ENCODE measurements around the gene TBC1D22A. TPM values are rescaled to one million over a fixed set of nuclear protein-coding genes. Genes with fewer than 3 reads are reported as not detected.

Gene TBC1D22A
- total RNA-seq, 1 donor from 2014 or later: 23.2 TPM

DNA sequence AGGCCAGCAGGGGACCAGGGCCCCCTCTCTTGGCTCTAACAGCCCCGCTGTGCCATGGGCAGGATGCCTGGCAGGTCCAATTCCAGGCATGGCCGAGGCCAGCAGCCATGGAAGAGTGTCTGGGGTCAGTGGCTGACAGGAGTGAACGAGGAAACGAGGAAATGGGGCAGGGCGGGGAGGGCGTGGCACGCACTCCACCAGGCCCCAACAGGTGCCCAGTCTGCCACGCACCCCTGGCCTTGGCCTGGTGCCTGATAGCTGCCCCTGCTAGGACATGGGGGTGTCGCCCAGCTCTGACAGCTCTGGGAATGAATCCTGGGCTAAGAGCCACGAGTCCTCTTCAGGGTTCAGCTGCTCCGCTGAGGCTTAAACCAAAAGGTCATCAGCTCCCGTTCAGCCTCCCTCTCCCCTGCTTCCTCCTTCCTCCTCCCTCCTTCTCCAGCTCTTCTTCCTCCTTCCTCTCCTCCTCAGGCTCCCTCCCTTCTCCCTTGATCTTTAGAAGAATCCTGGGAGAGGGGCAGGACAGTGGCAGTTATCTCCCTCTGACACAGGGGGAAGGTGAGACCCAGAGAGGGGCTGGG lies 11.5 kb upstream of the TBC1D22A start:
- TF ChIP-seq, protein P1, sequence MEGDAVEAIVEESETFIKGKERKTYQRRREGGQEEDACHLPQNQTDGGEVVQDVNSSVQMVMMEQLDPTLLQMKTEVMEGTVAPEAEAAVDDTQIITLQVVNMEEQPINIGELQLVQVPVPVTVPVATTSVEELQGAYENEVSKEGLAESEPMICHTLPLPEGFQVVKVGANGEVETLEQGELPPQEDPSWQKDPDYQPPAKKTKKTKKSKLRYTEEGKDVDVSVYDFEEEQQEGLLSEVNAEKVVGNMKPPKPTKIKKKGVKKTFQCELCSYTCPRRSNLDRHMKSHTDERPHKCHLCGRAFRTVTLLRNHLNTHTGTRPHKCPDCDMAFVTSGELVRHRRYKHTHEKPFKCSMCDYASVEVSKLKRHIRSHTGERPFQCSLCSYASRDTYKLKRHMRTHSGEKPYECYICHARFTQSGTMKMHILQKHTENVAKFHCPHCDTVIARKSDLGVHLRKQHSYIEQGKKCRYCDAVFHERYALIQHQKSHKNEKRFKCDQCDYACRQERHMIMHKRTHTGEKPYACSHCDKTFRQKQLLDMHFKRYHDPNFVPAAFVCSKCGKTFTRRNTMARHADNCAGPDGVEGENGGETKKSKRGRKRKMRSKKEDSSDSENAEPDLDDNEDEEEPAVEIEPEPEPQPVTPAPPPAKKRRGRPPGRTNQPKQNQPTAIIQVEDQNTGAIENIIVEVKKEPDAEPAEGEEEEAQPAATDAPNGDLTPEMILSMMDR (IDR thresholded peaks at IDR 0.05; ENCODE audit: unreplicated experiment): no peak
- no peak for DNase-seq (ENCODE audit: low spot score, unreplicated experiment)
- Mint-ChIP-seq H3K36me3 (ENCODE audit: insufficient read depth) (no peaks in the 10 kb centered on the region), H3K4me3 (ENCODE audit: low read depth) (no peak overlapping the region), H3K9me3 (ENCODE audit: low read depth) (no peaks in the 10 kb centered on the region), H3K27me3 (peaks cover 38% of the 10 kb centered on the region), H3K27ac (no peak overlapping the region), H3K4me1 (ENCODE audit: low read depth) (no peaks in the 10 kb centered on the region)

DNA sequence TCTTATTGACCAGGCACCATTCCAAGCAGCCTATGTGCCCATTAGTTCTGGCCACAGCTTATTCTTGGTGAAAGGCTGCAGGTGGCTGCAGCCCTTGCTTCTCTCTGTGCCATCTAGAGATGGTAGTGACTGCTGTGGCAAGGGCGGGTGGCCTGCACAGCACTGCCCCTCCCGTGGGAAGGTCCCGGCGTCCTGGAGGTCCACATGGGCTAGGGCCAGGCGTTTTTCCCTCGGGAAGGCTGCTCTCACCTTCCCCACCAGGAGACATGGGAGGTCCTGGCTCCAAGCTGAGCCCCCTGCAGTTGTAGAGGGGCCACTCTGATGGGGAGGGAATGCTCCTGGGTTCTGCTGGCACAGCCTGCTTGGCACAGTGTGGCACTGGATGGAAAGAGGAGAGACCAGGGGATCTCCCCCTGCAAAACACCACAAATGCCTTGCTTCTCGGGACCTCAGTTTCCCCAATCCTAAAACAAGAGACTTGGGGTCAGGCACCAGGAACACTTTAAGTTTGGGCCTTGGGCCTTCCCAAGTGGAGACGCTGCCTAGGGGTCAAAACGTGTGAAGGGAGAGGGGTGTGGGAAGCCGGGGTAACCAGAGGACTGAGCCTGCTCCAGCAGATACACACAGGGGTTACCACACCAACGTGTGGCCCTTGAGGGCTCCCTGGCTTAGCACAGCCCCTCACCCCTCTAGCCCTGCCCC lies 10.0 kb upstream of the TBC1D22A start:
- Mint-ChIP-seq H3K36me3 (ENCODE audit: insufficient read depth) (peaks cover 6% of the 10 kb centered on the region), H3K4me1 (ENCODE audit: low read depth) (no peaks in the 10 kb centered on the region), H3K27ac (no peak overlapping the region)

DNA sequence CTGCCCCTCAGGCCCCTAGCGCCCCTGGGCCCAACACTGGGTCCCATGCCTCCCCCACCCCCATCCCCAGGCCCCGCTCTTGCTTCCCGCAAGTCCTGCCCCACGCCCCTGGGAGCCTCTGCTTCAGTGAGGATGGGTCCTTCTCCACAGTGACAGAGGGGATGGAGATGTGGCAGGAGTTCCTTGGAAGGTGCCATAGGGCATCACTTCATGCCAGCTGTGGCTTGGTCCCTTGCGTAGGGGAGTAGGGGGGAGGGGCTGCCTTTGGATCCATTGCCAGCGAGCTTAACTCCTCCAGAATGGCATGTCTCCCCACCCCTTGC lies 9.5 kb upstream of the TBC1D22A start:
- Mint-ChIP-seq H3K27ac (no peak overlapping the region), H3K4me1 (ENCODE audit: low read depth) (no peaks in the 10 kb centered on the region), H3K9me3 (ENCODE audit: low read depth) (peaks cover 6% of the 10 kb centered on the region), H3K36me3 (ENCODE audit: insufficient read depth) (peaks cover 6% of the 10 kb centered on the region), H3K4me3 (ENCODE audit: low read depth) (no peak overlapping the region), H3K27me3 (peaks cover 19% of the 10 kb centered on the region)
- DNase-seq (ENCODE audit: low spot score, unreplicated experiment): no peak
- TF ChIP-seq, protein P1 (IDR thresholded peaks at IDR 0.05; ENCODE audit: unreplicated experiment): no peak

More for the DNA sequence above, 10.0 kb upstream of the TBC1D22A start:
- Mint-ChIP-seq H3K9me3 (ENCODE audit: low read depth) (peaks cover 6% of the 10 kb centered on the region), H3K4me3 (ENCODE audit: low read depth) (no peak overlapping the region), H3K27me3 (peaks cover 23% of the 10 kb centered on the region)
- TF ChIP-seq, protein P1 (IDR thresholded peaks at IDR 0.05; ENCODE audit: unreplicated experiment): no peak
- DNase-seq (ENCODE audit: low spot score, unreplicated experiment): no peak

DNA sequence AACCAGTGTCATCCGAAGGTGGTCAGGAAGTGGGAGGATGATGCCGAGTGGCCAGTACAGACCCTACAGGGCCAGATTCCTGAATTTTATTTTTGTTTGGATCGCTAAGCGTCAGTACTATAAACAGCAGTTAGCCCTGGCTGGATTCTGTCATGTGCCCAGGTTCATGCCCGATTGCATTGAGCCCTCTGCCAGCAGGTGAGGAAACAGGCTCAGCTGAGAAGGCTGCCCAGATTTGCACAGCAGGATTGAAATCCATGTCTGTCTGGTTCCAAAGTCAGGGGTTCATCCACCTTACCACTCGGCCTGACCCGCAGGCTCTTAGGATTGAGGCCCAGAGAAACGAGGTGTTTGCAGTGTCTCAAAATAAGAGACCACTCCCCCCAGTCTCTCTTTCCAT lies 9.1 kb upstream of the TBC1D22A start:
- peaks cover 19% of the 10 kb centered on the region for H3K27me3 Mint-ChIP-seq

DNA sequence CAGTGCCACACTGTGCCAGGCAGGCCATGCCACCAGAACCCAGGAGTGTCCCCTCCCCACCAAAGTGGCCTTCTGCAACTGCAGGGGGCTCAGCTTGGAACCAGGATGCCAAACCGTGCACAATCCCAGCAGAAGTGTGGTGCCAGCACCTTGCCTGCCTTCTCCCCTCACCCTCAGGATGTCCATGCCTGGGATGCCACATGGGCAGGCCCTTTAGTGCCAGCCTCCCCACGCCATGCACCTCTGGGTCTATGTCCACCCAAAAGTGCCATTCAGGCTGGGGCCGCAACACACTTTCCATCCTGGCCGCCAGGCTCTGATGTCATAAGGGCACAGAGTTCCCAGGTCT lies 8.7 kb upstream of the TBC1D22A start:
- H3K9me3 Mint-ChIP-seq (ENCODE audit: low read depth): peaks cover 6% of the 10 kb centered on the region
- no peak overlapping the region for H3K27ac Mint-ChIP-seq
- peaks cover 1% of the 10 kb centered on the region for H3K4me1 Mint-ChIP-seq (ENCODE audit: low read depth)
- no peak for DNase-seq (ENCODE audit: low spot score, unreplicated experiment)
- H3K36me3 Mint-ChIP-seq (ENCODE audit: insufficient read depth): peaks cover 6% of the 10 kb centered on the region
- peaks cover 18% of the 10 kb centered on the region for H3K27me3 Mint-ChIP-seq
- TF ChIP-seq, protein P1 (IDR thresholded peaks at IDR 0.05; ENCODE audit: unreplicated experiment): no peak
- no peak overlapping the region for H3K4me3 Mint-ChIP-seq (ENCODE audit: low read depth)

More for the DNA sequence above, 9.1 kb upstream of the TBC1D22A start:
- no peak for DNase-seq (ENCODE audit: low spot score, unreplicated experiment)
- H3K36me3 Mint-ChIP-seq (ENCODE audit: insufficient read depth): peaks cover 6% of the 10 kb centered on the region
- H3K27ac Mint-ChIP-seq: no peak overlapping the region
- peaks cover 6% of the 10 kb centered on the region for H3K9me3 Mint-ChIP-seq (ENCODE audit: low read depth)
- no peaks in the 10 kb centered on the region for H3K4me1 Mint-ChIP-seq (ENCODE audit: low read depth)
- no peak overlapping the region for H3K4me3 Mint-ChIP-seq (ENCODE audit: low read depth)
- TF ChIP-seq, protein P1 (IDR thresholded peaks at IDR 0.05; ENCODE audit: unreplicated experiment): no peak

All from progenitor cell of endocrine pancreas (in vitro differentiated cells).